Stimulated activated effector memory CD8-positive, alpha-beta T cell treated with anti-CD3 and anti-CD28 coated beads, Interleukin-12 subunit alpha, Interleukin-12 subunit beta, amount 100 ng/mL, for 72 hours (primary cell): ENCODE results near the gene LITAF.

Experiments used
- ATAC-seq: fragments of 150-1000 bp; cut with Tn5 transposase; 2 replicates; pipeline ENCODE4 v1.10.0; 2021
- DNase-seq, 2 donors: peaks; one replicate each; pipeline ENCODE4 v3.0.0; 2021 to 2022; ENCODE audit warnings: low spot score in 2 of 2
- H3K27ac Mint-ChIP-seq: one replicate; pipeline ENCODE4 v1.8.0; 2022; ENCODE audit warnings: mild to moderate bottlenecking, mixed read lengths
- H3K36me3 Mint-ChIP-seq: one replicate; pipeline ENCODE4 v1.8.0; 2022; ENCODE audit warnings: mild to moderate bottlenecking, mixed read lengths
- H3K4me1 Mint-ChIP-seq: one replicate; pipeline ENCODE4 v1.8.0; 2022; ENCODE audit warnings: mixed read lengths
- H3K4me3 Mint-ChIP-seq: one replicate; pipeline ENCODE4 v1.8.0; 2022; ENCODE audit warnings: mild to moderate bottlenecking, mixed read lengths
- H3K9me3 Mint-ChIP-seq: one replicate; pipeline ENCODE4 v1.8.0; 2022; ENCODE audit warnings: mixed read lengths

The LITAF gene

GRCh38 chr16:11543661-11544393 lies 42.9 kb downstream of the LITAF start:
- no peak for DNase-seq
- H3K36me3 Mint-ChIP-seq: peaks cover 60% of the 10 kb centered on the region
- no peaks in the 10 kb centered on the region for H3K9me3 Mint-ChIP-seq
- H3K27ac Mint-ChIP-seq: peak overlapping the region; percentile 10
- H3K4me3 Mint-ChIP-seq: no peak overlapping the region
- no peak for ATAC-seq
- H3K4me1 Mint-ChIP-seq: peaks cover 23% of the 10 kb centered on the region

GRCh38 chr16:11542069-11542744 lies 44.5 kb downstream of the LITAF start:
- H3K9me3 Mint-ChIP-seq: no peaks in the 10 kb centered on the region

GRCh38 chr16:11539641-11540050 lies 47.1 kb downstream of the LITAF start:
- ATAC-seq (no peak), DNase-seq (no peak)
- peaks cover 25% of the 10 kb centered on the region for H3K4me1 Mint-ChIP-seq
- H3K4me3 Mint-ChIP-seq: no peak overlapping the region
- peaks cover 24% of the 10 kb centered on the region for H3K36me3 Mint-ChIP-seq
- H3K27ac Mint-ChIP-seq: no peak overlapping the region
- no peaks in the 10 kb centered on the region for H3K9me3 Mint-ChIP-seq

More at GRCh38 chr16:11542069-11542744, 44.5 kb downstream of the LITAF start:
- DNase-seq (no peak), ATAC-seq (no peak)
- Mint-ChIP-seq H3K4me3 (no peak overlapping the region), H3K4me1 (peaks cover 27% of the 10 kb centered on the region), H3K36me3 (peaks cover 44% of the 10 kb centered on the region), H3K27ac (no peak overlapping the region)

GRCh38 chr16:11538880-11539279 lies 47.8 kb downstream of the LITAF start:
- DNase-seq (no peak), ATAC-seq (no peak)
- Mint-ChIP-seq H3K4me3 (no peak overlapping the region), H3K9me3 (no peaks in the 10 kb centered on the region), H3K4me1 (peaks cover 23% of the 10 kb centered on the region), H3K36me3 (peaks cover 19% of the 10 kb centered on the region), H3K27ac (no peak overlapping the region)

- no peak for ATAC-seq
These were observed 50.4 kb downstream of the LITAF start for GRCh38 chr16:11536104-11536866.

GRCh38 chr16:11535494-11535893 lies 51.2 kb downstream of the LITAF start:
- Mint-ChIP-seq H3K4me3 (no peak overlapping the region), H3K27ac (no peak overlapping the region), H3K36me3 (peaks cover 5% of the 10 kb centered on the region), H3K9me3 (no peaks in the 10 kb centered on the region), H3K4me1 (peaks cover 28% of the 10 kb centered on the region)
- DNase-seq (no peak), ATAC-seq (no peak)

More at GRCh38 chr16:11536104-11536866, 50.4 kb downstream of the LITAF start:
- no peak overlapping the region for H3K27ac Mint-ChIP-seq
- no peaks in the 10 kb centered on the region for H3K9me3 Mint-ChIP-seq
- H3K4me1 Mint-ChIP-seq: peaks cover 28% of the 10 kb centered on the region
- no peak overlapping the region for H3K4me3 Mint-ChIP-seq
- no peak for DNase-seq
- peaks cover 9% of the 10 kb centered on the region for H3K36me3 Mint-ChIP-seq

GRCh38 chr16:11534262-11534661 lies 52.5 kb downstream of the LITAF start:
- Mint-ChIP-seq H3K27ac (no peak overlapping the region), H3K9me3 (no peaks in the 10 kb centered on the region), H3K4me3 (no peak overlapping the region), H3K36me3 (peaks cover 5% of the 10 kb centered on the region), H3K4me1 (peaks cover 22% of the 10 kb centered on the region)
- no peak for ATAC-seq
- DNase-seq: no peak

- no peak overlapping the region for H3K27ac Mint-ChIP-seq
- peaks cover 5% of the 10 kb centered on the region for H3K36me3 Mint-ChIP-seq
- no peak for ATAC-seq
- no peak overlapping the region for H3K4me3 Mint-ChIP-seq
- H3K4me1 Mint-ChIP-seq: peaks cover 19% of the 10 kb centered on the region
- H3K9me3 Mint-ChIP-seq: no peaks in the 10 kb centered on the region
- DNase-seq: no peak
These were observed 53.1 kb downstream of the LITAF start for GRCh38 chr16:11533588-11533987.

- peaks cover 12% of the 10 kb centered on the region for H3K4me1 Mint-ChIP-seq
- no peak for DNase-seq
- H3K36me3 Mint-ChIP-seq: peaks cover 5% of the 10 kb centered on the region
- no peak overlapping the region for H3K27ac Mint-ChIP-seq
- no peaks in the 10 kb centered on the region for H3K9me3 Mint-ChIP-seq
- no peak for ATAC-seq
- H3K4me3 Mint-ChIP-seq: no peak overlapping the region
These were observed 56.4 kb downstream of the LITAF start for GRCh38 chr16:11530171-11530940.

- Mint-ChIP-seq H3K36me3 (peaks cover 5% of the 10 kb centered on the region), H3K27ac (no peak overlapping the region), H3K4me3 (no peak overlapping the region), H3K9me3 (no peaks in the 10 kb centered on the region), H3K4me1 (peaks cover 7% of the 10 kb centered on the region)
- ATAC-seq: no peak
- DNase-seq: no peak
These were observed 57.4 kb downstream of the LITAF start for GRCh38 chr16:11529285-11529684.

- DNase-seq (no peak), ATAC-seq (no peak)
- no peaks in the 10 kb centered on the region for H3K9me3 Mint-ChIP-seq
- no peak overlapping the region for H3K4me3 Mint-ChIP-seq
- H3K4me1 Mint-ChIP-seq: peaks cover 7% of the 10 kb centered on the region
- H3K27ac Mint-ChIP-seq: no peak overlapping the region
- peaks cover 5% of the 10 kb centered on the region for H3K36me3 Mint-ChIP-seq
These were observed 58.7 kb downstream of the LITAF start for GRCh38 chr16:11528053-11528452.

GRCh38 chr16:11526655-11527350 lies 59.9 kb downstream of the LITAF start:
- Mint-ChIP-seq H3K4me1 (no peaks in the 10 kb centered on the region), H3K27ac (no peak overlapping the region), H3K9me3 (no peaks in the 10 kb centered on the region), H3K4me3 (no peak overlapping the region), H3K36me3 (no peaks in the 10 kb centered on the region)
- no peak for ATAC-seq
- no peak for DNase-seq

GRCh38 chr16:11524098-11524760 lies 62.5 kb downstream of the LITAF start:
- peaks cover 4% of the 10 kb centered on the region for H3K9me3 Mint-ChIP-seq
- DNase-seq (no peak), ATAC-seq (no peak)
- H3K4me3 Mint-ChIP-seq: no peak overlapping the region
- H3K27ac Mint-ChIP-seq: no peak overlapping the region
- no peaks in the 10 kb centered on the region for H3K36me3 Mint-ChIP-seq
- no peaks in the 10 kb centered on the region for H3K4me1 Mint-ChIP-seq

- no peaks in the 10 kb centered on the region for H3K36me3 Mint-ChIP-seq
- H3K4me3 Mint-ChIP-seq: no peak overlapping the region
- H3K27ac Mint-ChIP-seq: no peak overlapping the region
- no peak for DNase-seq
- H3K4me1 Mint-ChIP-seq: no peaks in the 10 kb centered on the region
- ATAC-seq: no peak
- H3K9me3 Mint-ChIP-seq: peaks cover 4% of the 10 kb centered on the region
These were observed 65.7 kb downstream of the LITAF start for GRCh38 chr16:11521055-11521454.
